Thyroid gland (tissue), 4 donors: ENCODE data around the gene DYNLT2. TPM values are rescaled to one million over a fixed set of nuclear protein-coding genes. Genes with fewer than 3 reads are reported as not detected.
A peak's percentile ranks its signal among the peaks of the same experiment; 100 is the strongest.

Experiments
- DNase-seq, 2 donors: peaks; one replicate each; pipeline ENCODE4 v3.0.0-alpha.2; 2019
- H3K27ac ChIP-seq, 3 donors: fragments of 200-600 bp; sonication (generic); 1 replicate in 2 of 3; 2 replicates in 1 of 3; pipeline ENCODE4 v1.5.1; 2016 to 2019; ENCODE audit warnings: mild to moderate bottlenecking in 1 of 3, moderate library complexity in 1 of 3
- H3K27me3 ChIP-seq: fragments of 200-600 bp; sonication (generic); one replicate; pipeline ENCODE4 v1.5.1; 2019
- H3K36me3 ChIP-seq, 2 donors: fragments of 200-600 bp; sonication (generic); one replicate each; pipeline ENCODE4 v1.5.1; 2016 to 2019
- H3K4me1 ChIP-seq, 2 donors: fragments of 200-600 bp; sonication (generic); one replicate each; pipeline ENCODE4 v1.5.1; 2017 to 2019
- H3K4me3 ChIP-seq, 3 donors: fragments of 200-600 bp; sonication (generic); replicated peaks in 1 of 3; 1 replicate in 2 of 3; 2 replicates in 1 of 3; pipeline ENCODE4 v1.5.1; 2016; ENCODE audit warnings: mild to moderate bottlenecking in 1 of 3
- H3K9me3 ChIP-seq: fragments of 200-600 bp; sonication (generic); one replicate; pipeline ENCODE4 v1.5.1; 2017
- POLR2A ChIP-seq, 2 donors: fragments of 450-650 bp; IDR thresholded peaks; one replicate each; pipeline ENCODE4 v1.6.1; 2017; ENCODE audit warnings: antibody characterized with exemption in 2 of 2, mild to moderate bottlenecking in 2 of 2, moderate library complexity in 1 of 2
- WGBS, 2 donors: methylation state at CpG; one replicate each; pipeline ENCODE4 v1.1.5; 2017; 5-methylcytosine and 5-hydroxymethylcytosine counted together
- intact Hi-C: fragments of 100-400 bp; cut with DNase I; formaldehyde crosslinking; loops from one replicate; pipeline ENCODE4 v1.15.1; 2023
- total RNA-seq, 4 donors: library from RNA; depleted of rRNA; stranded (reverse); fragments of >200 nt; gene quantifications; one replicate each; pipeline ENCODE4 v1.2.3, GENCODE V29; 2016
- TF ChIP-seq, protein P1 (sequence below), 6 experiments: fragments of 200-600 bp in 3 of 6; fragments of 450-650 bp in 3 of 6; sonication (generic) in 3 of 6; IDR thresholded peaks; one replicate each; pipeline ENCODE4 v1.5.1; 2016 to 2019; ENCODE audit warnings: antibody characterized with exemption in 6 of 6, mild to moderate bottlenecking in 2 of 6, inconsistent platforms in 1 of 6, moderate library complexity in 1 of 6

Gene DYNLT2, protein sequence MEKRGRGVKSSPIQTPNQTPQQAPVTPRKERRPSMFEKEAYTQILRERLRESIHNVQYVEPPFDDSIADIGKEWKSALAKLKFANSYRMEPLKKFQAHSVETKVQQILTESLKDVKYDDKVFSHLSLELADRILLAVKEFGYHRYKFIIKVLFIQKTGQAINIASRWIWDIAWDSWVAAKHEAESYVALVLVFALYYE
- total RNA-seq = 1 to 10 TPM in 3 of 4 donors, under 1 TPM in 1; 0.50 to 5.5 (median 2.5) TPM

DNA sequence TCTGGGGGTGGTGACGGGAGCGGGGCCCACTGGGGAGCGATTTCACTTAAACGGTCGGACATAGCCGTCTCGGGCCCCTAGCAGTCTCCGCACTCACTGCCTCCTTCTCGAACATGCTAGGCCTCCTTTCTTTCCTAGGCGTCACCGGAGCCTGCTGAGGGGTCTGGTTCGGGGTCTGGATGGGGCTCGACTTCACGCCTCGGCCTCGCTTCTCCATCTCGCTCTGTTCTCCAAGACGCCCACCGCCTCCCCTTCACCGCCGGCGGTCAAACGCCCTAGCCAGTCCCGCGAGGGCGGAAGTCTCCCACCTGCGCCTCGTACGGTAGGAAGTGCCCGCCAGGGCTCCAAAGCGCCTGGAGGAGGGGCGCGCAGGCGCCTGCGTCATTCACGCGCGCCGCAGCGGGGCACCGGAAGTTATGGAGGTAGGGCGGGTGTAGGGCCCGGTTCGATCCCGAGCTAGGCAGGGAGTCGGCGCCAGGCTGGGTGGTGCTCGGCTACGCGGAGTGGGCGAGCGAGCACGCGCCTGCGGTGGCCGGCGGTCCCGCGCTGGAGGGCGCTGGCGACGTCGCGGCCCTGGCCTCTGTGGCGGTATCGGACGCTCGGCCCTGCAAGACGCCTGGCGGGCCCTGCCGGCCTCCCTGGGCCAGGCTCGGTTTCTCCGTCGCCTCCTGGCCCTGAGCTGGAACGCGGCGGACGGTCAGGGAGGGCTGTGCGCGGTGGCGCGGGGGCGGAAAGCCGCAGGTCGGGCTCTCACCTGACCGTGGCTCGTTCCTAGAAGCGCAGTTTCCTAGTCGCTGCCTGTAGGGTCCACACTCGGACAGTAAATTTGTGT, at the start of gene DYNLT2, which contains the start of gene ERMARD:
DYNLT2 (minus strand) TSS at position 331 of the 832 bp plus-strand sequence; CDS start at position 217, 114 bp downstream.
ERMARD (plus strand) TSS at position 381 of the 832 bp plus-strand sequence; CDS start at position 417, 36 bp downstream.
- peaks cover 7 to 12% of the 10 kb centered on the region in 2 donors for H3K4me1 ChIP-seq
- TF ChIP-seq POLR2A (IDR thresholded peaks at IDR 0.05) = peak; percentile 17 to 90
- TF ChIP-seq, protein P1, sequence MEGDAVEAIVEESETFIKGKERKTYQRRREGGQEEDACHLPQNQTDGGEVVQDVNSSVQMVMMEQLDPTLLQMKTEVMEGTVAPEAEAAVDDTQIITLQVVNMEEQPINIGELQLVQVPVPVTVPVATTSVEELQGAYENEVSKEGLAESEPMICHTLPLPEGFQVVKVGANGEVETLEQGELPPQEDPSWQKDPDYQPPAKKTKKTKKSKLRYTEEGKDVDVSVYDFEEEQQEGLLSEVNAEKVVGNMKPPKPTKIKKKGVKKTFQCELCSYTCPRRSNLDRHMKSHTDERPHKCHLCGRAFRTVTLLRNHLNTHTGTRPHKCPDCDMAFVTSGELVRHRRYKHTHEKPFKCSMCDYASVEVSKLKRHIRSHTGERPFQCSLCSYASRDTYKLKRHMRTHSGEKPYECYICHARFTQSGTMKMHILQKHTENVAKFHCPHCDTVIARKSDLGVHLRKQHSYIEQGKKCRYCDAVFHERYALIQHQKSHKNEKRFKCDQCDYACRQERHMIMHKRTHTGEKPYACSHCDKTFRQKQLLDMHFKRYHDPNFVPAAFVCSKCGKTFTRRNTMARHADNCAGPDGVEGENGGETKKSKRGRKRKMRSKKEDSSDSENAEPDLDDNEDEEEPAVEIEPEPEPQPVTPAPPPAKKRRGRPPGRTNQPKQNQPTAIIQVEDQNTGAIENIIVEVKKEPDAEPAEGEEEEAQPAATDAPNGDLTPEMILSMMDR (IDR thresholded peaks at IDR 0.05) = peak in 5 of 6 experiments; percentile 6 to 49 (median 35)
- intact Hi-C loops = loop anchor here (5.0 to 10.0 kb wide), 2 partner anchors 47 to 806 kb away; partner anchors contain the start of genes C6orf120 and WDR27
- H3K4me3 ChIP-seq = peak within 1 kb of the TSS; percentile 62 to 96 (median 81)
- H3K27ac ChIP-seq = peak within 1 kb of the TSS; percentile 86 to 95 (median 90)
- no peaks in the 10 kb centered on the region for H3K36me3 ChIP-seq
- peak; percentile 93 to 94 for DNase-seq
- no peaks in the 10 kb centered on the region for H3K9me3 ChIP-seq
- no peaks in the 10 kb centered on the region for H3K27me3 ChIP-seq
- 1 to 2% methylated on average over 10 to 21 of the region's 90 CpGs for WGBS, 2 donors

DNA sequence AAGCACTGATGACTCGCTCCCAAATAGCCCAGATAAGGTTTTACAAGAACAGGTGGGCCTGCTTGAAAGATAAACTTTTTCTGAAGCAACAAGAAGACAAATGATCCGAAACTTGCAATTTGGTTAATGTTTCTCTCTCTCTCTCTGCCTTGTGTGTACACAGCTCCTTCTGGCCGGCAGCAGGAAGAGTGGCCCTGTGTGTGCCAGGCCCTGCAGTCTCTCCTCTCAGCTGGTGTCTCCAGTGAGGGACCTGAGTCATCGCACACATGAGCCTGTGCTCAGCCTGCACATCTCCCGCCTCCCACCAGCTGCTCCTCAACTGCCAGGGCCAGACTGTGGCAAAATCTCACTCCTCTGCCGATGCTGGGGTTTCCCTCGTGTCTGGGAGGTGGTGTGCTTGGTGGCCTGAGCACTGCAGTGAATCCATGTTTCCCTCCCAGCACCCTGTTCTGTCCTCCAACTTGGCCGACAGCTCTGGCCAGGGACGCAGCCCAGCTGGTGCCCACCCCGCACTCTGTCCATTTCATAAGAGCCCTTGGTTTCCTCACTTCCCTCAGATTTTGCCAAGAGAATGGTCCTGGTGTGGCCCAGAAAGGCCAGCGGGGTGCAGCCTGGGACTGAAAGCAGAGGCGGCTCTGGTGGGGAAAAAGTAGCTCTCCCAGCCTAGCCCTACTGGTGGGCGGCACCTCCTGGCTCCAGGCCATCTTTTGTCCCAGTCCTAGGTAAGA, 49.5 kb upstream of the DYNLT2 start:
- DNase-seq = peak; percentile 69 to 81
- no peaks in the 10 kb centered on the region for H3K9me3 ChIP-seq
- no peaks in the 10 kb centered on the region for H3K27me3 ChIP-seq
- TF ChIP-seq, protein P1 (IDR thresholded peaks at IDR 0.05) = no peak
- TF ChIP-seq POLR2A (IDR thresholded peaks at IDR 0.05) = peak in 1 of 2 donors; percentile 8
- peak overlapping the region; percentile 50 to 80 (median 79) for H3K27ac ChIP-seq
- WGBS, 2 donors = 52 to 60% methylated on average over 12 of the region's 13 CpGs
- intact Hi-C loops = no loop called here
- no peak overlapping the region for H3K4me3 ChIP-seq
- no peaks in the 10 kb centered on the region for H3K36me3 ChIP-seq
- H3K4me1 ChIP-seq = peaks cover 26 to 42% of the 10 kb centered on the region in 2 donors

DNA sequence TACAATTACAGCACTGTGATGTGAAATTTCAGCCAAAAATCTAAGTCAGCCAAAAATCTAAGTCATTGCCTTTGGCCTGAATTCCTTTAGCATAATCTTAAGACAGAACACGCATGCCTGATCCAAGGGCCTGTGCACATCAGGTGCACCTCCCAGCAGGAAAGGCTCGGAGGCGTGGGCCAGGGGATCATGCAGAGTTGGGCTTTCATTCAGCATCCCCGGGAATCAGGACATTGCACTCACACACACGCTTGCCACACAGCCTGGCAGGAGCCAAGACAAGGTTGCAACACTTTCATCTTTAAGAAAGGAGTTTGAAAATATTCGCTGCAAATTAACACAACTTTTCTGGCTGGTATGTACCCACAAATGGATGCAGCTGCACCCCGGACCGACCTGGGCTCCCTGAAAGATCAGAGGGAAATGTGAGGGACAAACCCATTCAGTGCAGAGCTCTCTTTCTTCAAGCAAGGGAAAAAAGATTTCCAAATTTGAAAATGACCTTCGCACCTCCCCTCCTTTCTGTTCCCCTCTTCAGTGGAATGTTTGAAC, 48.8 kb upstream of the DYNLT2 start:
- Histone ChIP-seq H3K27me3 (no peaks in the 10 kb centered on the region), H3K36me3 (no peaks in the 10 kb centered on the region), H3K9me3 (no peaks in the 10 kb centered on the region), H3K4me1 (peaks cover 26 to 42% of the 10 kb centered on the region in 2 donors), H3K27ac (peak overlapping the region in 1 of 3 donors; percentile 79), H3K4me3 (no peak overlapping the region)
- DNase-seq = peak in 1 of 2 donors; percentile 28
- WGBS, 2 donors = 60 to 78% methylated on average over 9 of the region's 9 CpGs
- TF ChIP-seq, protein P1 (IDR thresholded peaks at IDR 0.05) = no peak
- no peak for TF ChIP-seq POLR2A (IDR thresholded peaks at IDR 0.05)
- intact Hi-C loops = no loop called here

DNA sequence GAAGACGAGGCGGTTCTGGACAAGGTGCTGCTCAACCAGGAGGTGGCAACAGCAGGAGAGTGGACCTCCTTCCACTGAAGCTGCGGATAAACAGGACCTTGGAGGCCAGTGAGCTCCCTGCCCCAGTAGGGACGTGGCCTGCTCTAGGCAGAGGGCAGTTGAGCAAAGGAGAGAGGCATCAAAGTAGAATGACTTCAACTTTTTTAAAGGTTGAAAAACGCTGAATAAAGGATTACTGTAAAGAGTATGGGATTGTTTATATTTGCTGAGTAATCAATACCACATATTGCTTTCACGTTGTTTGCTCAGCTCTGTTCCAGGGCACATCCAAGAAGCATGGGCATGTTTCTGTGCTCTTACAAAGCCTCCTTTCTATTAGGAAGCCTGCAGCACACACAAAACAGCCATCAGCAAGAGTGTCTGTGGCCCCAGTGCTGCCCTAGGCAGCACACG, 48.1 kb upstream of the DYNLT2 start:
- H3K4me3 ChIP-seq = no peak overlapping the region
- DNase-seq = no peak
- peaks cover 26 to 39% of the 10 kb centered on the region in 2 donors for H3K4me1 ChIP-seq
- intact Hi-C loops = no loop called here
- no peaks in the 10 kb centered on the region for H3K9me3 ChIP-seq
- TF ChIP-seq POLR2A (IDR thresholded peaks at IDR 0.05) = no peak
- TF ChIP-seq, protein P1 (IDR thresholded peaks at IDR 0.05) = no peak
- no peaks in the 10 kb centered on the region for H3K27me3 ChIP-seq
- H3K27ac ChIP-seq = peak overlapping the region in 1 of 3 donors; percentile 79
- 80 to 85% methylated on average over 7 of the region's 7 CpGs for WGBS, 2 donors
- H3K36me3 ChIP-seq = no peaks in the 10 kb centered on the region
